ENCODE results near the gene TAF11L5.
"Not testable (repeated sequence)": the region's sequence is repeated elsewhere in the genome, so short reads cannot be mapped to it uniquely, and the experiment has no call there.

The TAF11L5 gene

DNA sequence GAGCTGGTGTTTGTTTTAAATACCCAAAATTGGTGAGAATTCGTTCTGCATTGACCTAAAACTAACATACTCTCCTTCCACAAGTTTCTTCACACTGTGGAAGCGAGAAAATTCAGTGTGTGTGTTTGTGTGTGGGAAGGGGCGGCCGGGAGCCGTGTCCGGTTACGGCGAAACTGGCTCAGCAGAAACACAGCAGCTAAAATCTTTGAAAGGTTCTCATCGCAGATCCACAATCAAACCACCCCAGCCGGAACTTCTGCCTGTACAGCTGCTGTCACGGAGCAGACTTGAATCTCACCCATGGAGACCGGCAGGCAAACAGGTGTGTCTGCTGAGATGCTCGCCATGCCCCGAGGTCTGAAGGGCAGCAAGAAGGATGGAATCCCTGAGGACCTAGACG is at the start of gene TAF11L5:
TSS of gene TAF11L5 (plus strand) at position 301 of the 400 bp plus-strand sequence.
- not testable (repeated sequence) for DNase-seq

DNA sequence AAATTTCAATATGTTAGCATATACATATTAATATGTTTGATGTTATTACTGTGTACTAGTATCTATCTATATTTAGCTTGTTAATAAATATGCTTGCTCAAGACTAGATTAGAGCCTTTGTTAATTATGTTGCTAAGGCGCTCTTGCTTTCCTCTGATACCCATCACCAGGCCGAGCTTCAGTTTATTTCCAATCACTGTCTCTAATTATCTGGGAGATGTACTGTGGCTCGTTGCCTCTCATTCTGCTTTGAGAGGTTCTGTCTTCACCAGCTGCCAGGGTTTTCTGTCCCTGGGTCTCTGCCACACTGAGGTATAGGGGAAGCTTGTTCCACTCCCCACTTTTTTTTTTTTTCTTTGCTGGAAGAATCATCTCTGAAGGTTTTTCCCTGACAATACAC is 48.0 kb upstream of the TAF11L5 start:
- no peak for DNase-seq

GRCh38 chr5:17477573-17478265 is 47.3 kb upstream of the TAF11L5 start:
- no peak for DNase-seq

GRCh38 chr5:17481378-17481777 is 43.7 kb upstream of the TAF11L5 start:
- no peak for DNase-seq

DNA sequence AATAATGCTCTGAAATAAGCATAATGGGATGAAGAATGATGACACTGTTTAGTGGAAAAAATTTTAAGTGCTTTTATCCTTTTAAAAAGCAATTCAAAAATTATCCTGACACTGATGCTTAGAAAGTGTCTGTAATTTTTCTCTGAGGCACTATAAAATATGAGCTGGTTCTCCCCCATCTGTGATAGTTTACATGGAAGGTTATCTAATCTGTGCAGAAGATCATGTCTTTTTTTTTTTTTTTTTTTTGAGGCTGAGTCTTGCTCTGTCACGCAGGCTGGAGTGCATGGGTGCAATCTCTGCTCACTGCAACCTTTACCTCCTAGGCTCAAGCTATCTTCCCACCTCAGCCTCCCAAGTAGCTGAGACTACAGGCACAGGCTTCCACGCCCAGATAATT is 42.2 kb upstream of the TAF11L5 start:
- no peak for DNase-seq

GRCh38 chr5:17486464-17487173 is 38.4 kb upstream of the TAF11L5 start:
- DNase-seq: not testable (repeated sequence)

DNA sequence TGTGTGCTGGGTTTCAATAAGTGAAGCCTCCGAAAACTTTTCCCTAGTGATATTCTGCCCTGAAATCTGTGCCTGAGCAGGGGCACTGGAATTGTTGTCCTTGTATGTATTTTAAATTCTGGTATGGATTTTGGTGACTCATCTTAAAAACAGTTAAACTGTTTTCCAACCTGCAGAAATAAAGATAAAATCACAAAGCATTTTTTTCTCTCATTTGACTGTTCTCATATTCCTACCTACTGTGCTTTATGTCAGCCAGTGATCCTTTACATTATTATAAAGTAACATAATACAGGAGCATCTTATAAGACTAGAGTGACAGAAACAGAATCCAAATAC is 37.9 kb upstream of the TAF11L5 start:
- no peak for DNase-seq

DNA sequence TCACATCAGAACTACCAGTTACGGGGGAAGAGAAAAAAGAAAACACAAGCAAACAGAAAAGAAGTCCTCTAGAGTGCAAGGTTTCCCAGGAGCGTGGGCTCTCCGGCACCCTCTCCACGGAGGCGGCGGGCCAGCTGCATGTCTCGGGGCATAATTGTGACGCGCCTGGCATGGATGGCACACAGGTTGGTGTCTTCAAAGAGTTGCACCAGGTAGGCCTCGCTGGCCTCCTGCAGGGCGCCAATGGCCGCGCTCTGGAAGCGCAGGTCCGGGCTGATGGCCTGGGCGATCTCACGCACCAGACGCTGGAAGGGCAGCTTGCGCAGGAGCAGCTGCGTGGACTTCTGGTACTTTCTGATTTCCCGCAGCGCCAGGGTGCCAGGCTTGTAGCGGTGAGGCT is 33.8 kb upstream of the TAF11L5 start:
- not testable (repeated sequence) for DNase-seq

DNA sequence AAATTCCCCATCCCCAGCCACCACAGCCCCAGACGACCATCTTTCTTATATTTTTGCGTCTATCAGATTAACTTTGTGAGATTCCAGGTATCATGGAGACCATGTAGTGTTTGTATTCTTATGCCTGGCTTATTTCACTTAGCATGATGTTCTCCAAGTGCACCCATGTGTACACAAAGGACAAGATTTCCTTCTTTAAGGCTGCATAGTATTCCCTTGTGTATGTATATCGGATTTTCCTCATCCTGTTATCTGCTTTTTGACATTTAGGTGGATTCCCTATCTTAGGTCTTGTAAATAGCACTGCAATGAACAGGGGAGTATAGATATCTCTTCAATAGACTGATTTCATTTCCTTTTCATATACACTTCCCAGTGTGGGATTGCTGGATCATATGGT is 32.3 kb upstream of the TAF11L5 start:
- DNase-seq: no peak

DNA sequence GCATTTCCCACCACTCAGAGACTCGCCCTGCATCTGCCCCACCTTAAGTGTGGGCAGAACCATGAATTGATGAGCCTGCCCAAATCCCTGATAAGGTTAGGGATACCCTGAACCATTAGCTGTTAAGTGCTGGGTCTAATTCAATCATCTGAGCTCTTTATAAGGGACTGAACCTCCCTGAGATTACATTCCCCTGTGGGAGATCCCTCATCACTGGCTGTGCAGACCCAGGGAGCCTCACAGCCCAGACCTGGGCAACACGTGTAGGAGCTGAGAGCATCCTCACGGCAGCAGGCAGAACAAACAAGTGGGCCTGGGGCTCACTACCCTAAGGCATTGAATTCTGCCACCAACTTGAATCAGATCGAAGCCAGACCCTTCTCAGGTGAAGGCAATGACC is 27.6 kb upstream of the TAF11L5 start:
- no peak for DNase-seq

DNA sequence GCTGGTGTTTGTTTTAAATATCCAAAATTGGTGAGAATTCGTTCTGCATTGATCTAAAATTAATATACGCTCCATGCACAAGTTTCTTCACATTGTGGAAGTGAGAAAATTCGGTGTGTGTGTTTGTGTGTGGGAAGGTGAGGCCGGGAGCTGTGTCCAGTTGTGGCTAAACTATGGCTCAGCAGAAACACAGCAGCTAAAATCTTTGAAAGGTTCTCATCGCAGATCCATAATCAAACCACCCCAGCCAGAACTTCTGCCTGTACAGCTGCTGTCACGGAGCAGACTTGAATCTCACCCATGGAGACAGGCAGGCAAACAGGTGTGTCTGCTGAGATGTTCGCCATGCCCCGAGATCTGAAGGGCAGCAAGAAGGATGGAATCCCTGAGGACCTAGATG is 27.1 kb upstream of the TAF11L5 start, which contains the start of gene TAF11L2:
TSS of gene TAF11L2 (plus strand) at position 301 of the 400 bp plus-strand sequence.
- not testable (repeated sequence) for DNase-seq

GRCh38 chr5:17511775-17512325 is 13.2 kb upstream of the TAF11L5 start:
- DNase-seq: no peak

GRCh38 chr5:17517526-17517925 is 7.5 kb upstream of the TAF11L5 start:
- DNase-seq: not testable (repeated sequence)

GRCh38 chr5:17518067-17518466 is 7.0 kb upstream of the TAF11L5 start, which contains the start of gene TAF11L3:
TAF11L3 (plus strand) TSS chr5:17518367.
- not testable (repeated sequence) for DNase-seq

GRCh38 chr5:17519508-17519907 is 5.5 kb upstream of the TAF11L5 start:
- DNase-seq: not testable (repeated sequence)

DNA sequence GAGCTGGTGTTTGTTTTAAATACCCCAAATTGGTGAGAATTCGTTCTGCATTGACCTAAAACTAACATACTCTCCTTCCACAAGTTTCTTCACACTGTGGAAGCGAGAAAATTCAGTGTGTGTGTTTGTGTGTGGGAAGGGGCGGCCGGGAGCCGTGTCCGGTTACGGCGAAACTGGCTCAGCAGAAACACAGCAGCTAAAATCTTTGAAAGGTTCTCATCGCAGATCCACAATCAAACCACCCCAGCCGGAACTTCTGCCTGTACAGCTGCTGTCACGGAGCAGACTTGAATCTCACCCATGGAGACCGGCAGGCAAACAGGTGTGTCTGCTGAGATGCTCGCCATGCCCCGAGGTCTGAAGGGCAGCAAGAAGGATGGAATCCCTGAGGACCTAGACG is 3.5 kb upstream of the TAF11L5 start, which contains the start of gene TAF11L4:
TSS of gene TAF11L4 (plus strand) at position 301 of the 400 bp plus-strand sequence.
- not testable (repeated sequence) for DNase-seq

DNA sequence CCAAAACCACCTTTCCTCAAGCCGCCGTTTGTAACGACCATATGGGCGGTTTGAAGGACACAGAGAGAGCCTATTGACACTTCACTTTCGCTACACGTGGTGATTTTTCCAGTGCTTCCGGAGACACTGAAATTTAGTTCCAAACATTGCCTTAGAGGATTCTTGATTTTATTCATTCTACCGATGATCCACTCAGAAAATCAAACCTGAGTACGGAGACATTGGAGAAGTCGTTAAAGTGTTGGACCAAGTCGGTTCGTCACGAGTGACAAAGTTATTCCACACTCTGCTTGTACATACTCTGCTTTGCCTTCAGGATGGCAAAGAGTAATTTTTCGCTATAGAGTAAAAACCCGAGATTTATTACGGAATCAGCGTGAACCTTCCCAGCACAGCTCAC is 1.5 kb downstream of the TAF11L5 start:
- not testable (repeated sequence) for DNase-seq

DNA sequence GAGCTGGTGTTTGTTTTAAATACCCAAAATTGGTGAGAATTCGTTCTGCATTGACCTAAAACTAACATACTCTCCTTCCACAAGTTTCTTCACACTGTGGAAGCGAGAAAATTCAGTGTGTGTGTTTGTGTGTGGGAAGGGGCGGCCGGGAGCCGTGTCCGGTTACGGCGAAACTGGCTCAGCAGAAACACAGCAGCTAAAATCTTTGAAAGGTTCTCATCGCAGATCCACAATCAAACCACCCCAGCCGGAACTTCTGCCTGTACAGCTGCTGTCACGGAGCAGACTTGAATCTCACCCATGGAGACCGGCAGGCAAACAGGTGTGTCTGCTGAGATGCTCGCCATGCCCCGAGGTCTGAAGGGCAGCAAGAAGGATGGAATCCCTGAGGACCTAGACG is 3.3 kb downstream of the TAF11L5 start, which contains the start of gene TAF11L6:
TSS of gene TAF11L6 (plus strand) at position 301 of the 400 bp plus-strand sequence.
- DNase-seq: not testable (repeated sequence)
